ENCODE results near the gene TARBP1.

The TARBP1 gene

GRCh38 chr1:234463749-234464148 is 15.2 kb downstream of the TARBP1 start:
- no peaks in the 10 kb centered on the region for H3K9me3 ChIP-seq (ENCODE audit: control insufficient read depth, low read length)
- H3K36me3 ChIP-seq (ENCODE audit: control insufficient read depth, insufficient read depth, low read length) = no peaks in the 10 kb centered on the region
- H3K27ac ChIP-seq = no peak overlapping the region
- H3K4me1 ChIP-seq = no peaks in the 10 kb centered on the region
- H3K79me2 ChIP-seq = no peaks in the 10 kb centered on the region
- no peaks in the 10 kb centered on the region for H3K27me3 ChIP-seq (ENCODE audit: control insufficient read depth, insufficient read depth, low read length)
- no peak overlapping the region for H3K9ac ChIP-seq
- H3K4me2 ChIP-seq (ENCODE audit: low read length) = no peak overlapping the region
- TF ChIP-seq CTCF (IDR thresholded peaks at IDR 0.05) = no peak
- no peak overlapping the region for H2AFZ ChIP-seq
- H3K4me3 ChIP-seq (ENCODE audit: low read depth, low read length) = no peak overlapping the region

- no peaks in the 10 kb centered on the region for H3K27me3 ChIP-seq (ENCODE audit: control insufficient read depth, insufficient read depth, low read length)
- H2AFZ ChIP-seq = no peak overlapping the region
- H3K9ac ChIP-seq = no peak overlapping the region
- no peak overlapping the region for H3K4me3 ChIP-seq (ENCODE audit: low read depth, low read length)
- no peak overlapping the region for H3K4me2 ChIP-seq (ENCODE audit: low read length)
- no peak for TF ChIP-seq CTCF (IDR thresholded peaks at IDR 0.05)
- H3K79me2 ChIP-seq = no peaks in the 10 kb centered on the region
- H3K9me3 ChIP-seq (ENCODE audit: control insufficient read depth, low read length) = no peaks in the 10 kb centered on the region
- H3K27ac ChIP-seq = no peak overlapping the region
- no peaks in the 10 kb centered on the region for H3K36me3 ChIP-seq (ENCODE audit: control insufficient read depth, insufficient read depth, low read length)
- H3K4me1 ChIP-seq = no peaks in the 10 kb centered on the region
These were observed 18.3 kb downstream of the TARBP1 start for GRCh38 chr1:234460652-234461051.

GRCh38 chr1:234458352-234459017 is 20.5 kb downstream of the TARBP1 start:
- no peak for TF ChIP-seq CTCF (IDR thresholded peaks at IDR 0.05)
- no peak overlapping the region for H3K27ac ChIP-seq

GRCh38 chr1:234454926-234455325 is 24.1 kb downstream of the TARBP1 start:
- H3K4me3 ChIP-seq (ENCODE audit: low read depth, low read length) = no peak overlapping the region
- H3K4me1 ChIP-seq = no peaks in the 10 kb centered on the region
- H3K4me2 ChIP-seq (ENCODE audit: low read length) = no peak overlapping the region
- no peaks in the 10 kb centered on the region for H3K27me3 ChIP-seq (ENCODE audit: control insufficient read depth, insufficient read depth, low read length)
- no peak for TF ChIP-seq CTCF (IDR thresholded peaks at IDR 0.05)
- no peaks in the 10 kb centered on the region for H3K9me3 ChIP-seq (ENCODE audit: control insufficient read depth, low read length)
- no peak overlapping the region for H3K9ac ChIP-seq
- H3K36me3 ChIP-seq (ENCODE audit: control insufficient read depth, insufficient read depth, low read length) = no peaks in the 10 kb centered on the region
- no peak overlapping the region for H2AFZ ChIP-seq
- H3K27ac ChIP-seq = no peak overlapping the region
- no peaks in the 10 kb centered on the region for H3K79me2 ChIP-seq

More at GRCh38 chr1:234458352-234459017, 20.5 kb downstream of the TARBP1 start:
- H3K4me1 ChIP-seq = no peaks in the 10 kb centered on the region
- H3K4me2 ChIP-seq (ENCODE audit: low read length) = no peak overlapping the region
- H3K36me3 ChIP-seq (ENCODE audit: control insufficient read depth, insufficient read depth, low read length) = no peaks in the 10 kb centered on the region
- H3K27me3 ChIP-seq (ENCODE audit: control insufficient read depth, insufficient read depth, low read length) = no peaks in the 10 kb centered on the region
- H3K9ac ChIP-seq = no peak overlapping the region
- no peaks in the 10 kb centered on the region for H3K9me3 ChIP-seq (ENCODE audit: control insufficient read depth, low read length)
- no peaks in the 10 kb centered on the region for H3K79me2 ChIP-seq
- H3K4me3 ChIP-seq (ENCODE audit: low read depth, low read length) = no peak overlapping the region
- no peak overlapping the region for H2AFZ ChIP-seq

GRCh38 chr1:234452406-234452965 is 26.5 kb downstream of the TARBP1 start:
- Histone ChIP-seq H3K27ac (no peak overlapping the region), H3K4me1 (no peaks in the 10 kb centered on the region), H3K79me2 (no peaks in the 10 kb centered on the region), H3K27me3 (ENCODE audit: control insufficient read depth, insufficient read depth, low read length) (no peaks in the 10 kb centered on the region), H3K4me2 (ENCODE audit: low read length) (no peak overlapping the region), H3K9ac (no peak overlapping the region), H3K4me3 (ENCODE audit: low read depth, low read length) (no peak overlapping the region), H3K36me3 (ENCODE audit: control insufficient read depth, insufficient read depth, low read length) (no peaks in the 10 kb centered on the region), H2AFZ (no peak overlapping the region), H3K9me3 (ENCODE audit: control insufficient read depth, low read length) (no peaks in the 10 kb centered on the region)
- TF ChIP-seq CTCF (IDR thresholded peaks at IDR 0.05) = no peak

Data from parathyroid adenoma (tissue), 2 donors.